Measurements from ENCODE around the gene KCNMA1.

KCNMA1 gene

GRCh38 chr10:77422491-77423338 is 214.9 kb downstream of the KCNMA1 start:
- no peak for DNase-seq (ENCODE audit: low read depth, low spot score)
- TF ChIP-seq SUZ12 (IDR thresholded peaks at IDR 0.05; ENCODE audit: extremely low read depth, insufficient read depth, insufficient read length) (no peak), ZNF274 (IDR thresholded peaks at IDR 0.05; ENCODE audit: low read depth, low read length) (no peak), YY1 (IDR thresholded peaks at IDR 0.05; ENCODE audit: insufficient read depth, insufficient read length) (no peak)
- Histone ChIP-seq H3K4me1 (ENCODE audit: insufficient read depth, insufficient read length) (no peaks in the 10 kb centered on the region), H3K9me3 (ENCODE audit: insufficient read depth, low read length) (no peaks in the 10 kb centered on the region), H3K4me3 (ENCODE audit: insufficient read length, low read depth) (no peak overlapping the region), H3K27me3 (ENCODE audit: insufficient read depth, insufficient read length) (no peaks in the 10 kb centered on the region), H3K36me3 (ENCODE audit: insufficient read depth, insufficient read length, low read length) (no peaks in the 10 kb centered on the region), H3K9ac (ENCODE audit: insufficient read length, low read depth) (no peak overlapping the region)

GRCh38 chr10:77421591-77421990 is 216.0 kb downstream of the KCNMA1 start:
- Histone ChIP-seq H3K9me3 (ENCODE audit: insufficient read depth, low read length) (no peaks in the 10 kb centered on the region), H3K9ac (ENCODE audit: insufficient read length, low read depth) (no peak overlapping the region), H3K27me3 (ENCODE audit: insufficient read depth, insufficient read length) (no peaks in the 10 kb centered on the region), H3K4me1 (ENCODE audit: insufficient read depth, insufficient read length) (peaks cover 1% of the 10 kb centered on the region), H3K4me3 (ENCODE audit: insufficient read length, low read depth) (no peak overlapping the region), H3K36me3 (ENCODE audit: insufficient read depth, insufficient read length, low read length) (no peaks in the 10 kb centered on the region)
- no peak for DNase-seq (ENCODE audit: low read depth, low spot score)
- no peak for TF ChIP-seq ZNF274 (IDR thresholded peaks at IDR 0.05; ENCODE audit: low read depth, low read length)
- no peak for TF ChIP-seq SUZ12 (IDR thresholded peaks at IDR 0.05; ENCODE audit: extremely low read depth, insufficient read depth, insufficient read length)
- no peak for TF ChIP-seq YY1 (IDR thresholded peaks at IDR 0.05; ENCODE audit: insufficient read depth, insufficient read length)

DNA sequence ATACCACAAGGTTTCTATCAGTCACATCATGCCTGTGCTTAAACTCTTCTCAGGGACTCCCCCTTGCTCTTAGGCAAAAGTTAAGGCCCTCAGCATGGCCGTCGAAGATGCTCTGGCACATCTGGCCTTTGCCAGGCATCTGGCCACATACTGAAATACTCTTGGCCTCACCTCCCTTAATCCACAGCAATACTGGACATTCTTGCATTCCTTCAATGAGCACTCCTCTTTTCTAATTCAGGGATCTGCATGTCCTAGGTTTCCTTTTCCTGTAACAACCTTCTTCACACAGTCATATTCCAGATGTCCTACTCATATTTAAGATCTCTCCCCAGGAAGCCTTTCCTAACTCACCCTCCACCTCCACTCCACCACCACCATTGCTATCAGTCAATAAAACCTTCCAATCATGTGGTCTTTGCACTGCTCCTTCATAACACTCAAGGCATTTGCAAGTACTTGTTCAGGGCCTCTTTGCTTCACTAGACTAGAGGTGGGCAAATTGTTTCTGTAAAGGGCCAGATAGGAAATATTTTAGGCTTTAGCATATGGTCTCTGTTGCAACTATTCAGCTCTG is 216.6 kb downstream of the KCNMA1 start:
- H3K36me3 ChIP-seq (ENCODE audit: insufficient read depth, insufficient read length, low read length): no peaks in the 10 kb centered on the region
- H3K4me1 ChIP-seq (ENCODE audit: insufficient read depth, insufficient read length): peaks cover 3% of the 10 kb centered on the region
- H3K27me3 ChIP-seq (ENCODE audit: insufficient read depth, insufficient read length): no peaks in the 10 kb centered on the region
- H3K9ac ChIP-seq (ENCODE audit: insufficient read length, low read depth): no peak overlapping the region
- H3K4me3 ChIP-seq (ENCODE audit: insufficient read length, low read depth): no peak overlapping the region
- no peak for DNase-seq (ENCODE audit: low read depth, low spot score)
- TF ChIP-seq YY1 (IDR thresholded peaks at IDR 0.05; ENCODE audit: insufficient read depth, insufficient read length): no peak
- TF ChIP-seq ZNF274 (IDR thresholded peaks at IDR 0.05; ENCODE audit: low read depth, low read length): no peak
- no peak for TF ChIP-seq SUZ12 (IDR thresholded peaks at IDR 0.05; ENCODE audit: extremely low read depth, insufficient read depth, insufficient read length)
- H3K9me3 ChIP-seq (ENCODE audit: insufficient read depth, low read length): no peaks in the 10 kb centered on the region

GRCh38 chr10:77419979-77420378 is 217.6 kb downstream of the KCNMA1 start:
- Histone ChIP-seq H3K4me1 (ENCODE audit: insufficient read depth, insufficient read length) (peaks cover 3% of the 10 kb centered on the region), H3K9me3 (ENCODE audit: insufficient read depth, low read length) (no peaks in the 10 kb centered on the region), H3K27me3 (ENCODE audit: insufficient read depth, insufficient read length) (no peaks in the 10 kb centered on the region), H3K9ac (ENCODE audit: insufficient read length, low read depth) (no peak overlapping the region), H3K4me3 (ENCODE audit: insufficient read length, low read depth) (no peak overlapping the region), H3K36me3 (ENCODE audit: insufficient read depth, insufficient read length, low read length) (no peaks in the 10 kb centered on the region)
- no peak for DNase-seq (ENCODE audit: low read depth, low spot score)
- TF ChIP-seq ZNF274 (IDR thresholded peaks at IDR 0.05; ENCODE audit: low read depth, low read length): no peak
- no peak for TF ChIP-seq YY1 (IDR thresholded peaks at IDR 0.05; ENCODE audit: insufficient read depth, insufficient read length)
- no peak for TF ChIP-seq SUZ12 (IDR thresholded peaks at IDR 0.05; ENCODE audit: extremely low read depth, insufficient read depth, insufficient read length)

GRCh38 chr10:77419056-77419455 is 218.6 kb downstream of the KCNMA1 start:
- Histone ChIP-seq H3K4me3 (ENCODE audit: insufficient read length, low read depth) (no peak overlapping the region), H3K9ac (ENCODE audit: insufficient read length, low read depth) (no peak overlapping the region), H3K36me3 (ENCODE audit: insufficient read depth, insufficient read length, low read length) (no peaks in the 10 kb centered on the region), H3K4me1 (ENCODE audit: insufficient read depth, insufficient read length) (peaks cover 3% of the 10 kb centered on the region), H3K27me3 (ENCODE audit: insufficient read depth, insufficient read length) (no peaks in the 10 kb centered on the region), H3K9me3 (ENCODE audit: insufficient read depth, low read length) (no peaks in the 10 kb centered on the region)
- no peak for DNase-seq (ENCODE audit: low read depth, low spot score)
- TF ChIP-seq YY1 (IDR thresholded peaks at IDR 0.05; ENCODE audit: insufficient read depth, insufficient read length) (no peak), ZNF274 (IDR thresholded peaks at IDR 0.05; ENCODE audit: low read depth, low read length) (no peak), SUZ12 (IDR thresholded peaks at IDR 0.05; ENCODE audit: extremely low read depth, insufficient read depth, insufficient read length) (no peak)

DNA sequence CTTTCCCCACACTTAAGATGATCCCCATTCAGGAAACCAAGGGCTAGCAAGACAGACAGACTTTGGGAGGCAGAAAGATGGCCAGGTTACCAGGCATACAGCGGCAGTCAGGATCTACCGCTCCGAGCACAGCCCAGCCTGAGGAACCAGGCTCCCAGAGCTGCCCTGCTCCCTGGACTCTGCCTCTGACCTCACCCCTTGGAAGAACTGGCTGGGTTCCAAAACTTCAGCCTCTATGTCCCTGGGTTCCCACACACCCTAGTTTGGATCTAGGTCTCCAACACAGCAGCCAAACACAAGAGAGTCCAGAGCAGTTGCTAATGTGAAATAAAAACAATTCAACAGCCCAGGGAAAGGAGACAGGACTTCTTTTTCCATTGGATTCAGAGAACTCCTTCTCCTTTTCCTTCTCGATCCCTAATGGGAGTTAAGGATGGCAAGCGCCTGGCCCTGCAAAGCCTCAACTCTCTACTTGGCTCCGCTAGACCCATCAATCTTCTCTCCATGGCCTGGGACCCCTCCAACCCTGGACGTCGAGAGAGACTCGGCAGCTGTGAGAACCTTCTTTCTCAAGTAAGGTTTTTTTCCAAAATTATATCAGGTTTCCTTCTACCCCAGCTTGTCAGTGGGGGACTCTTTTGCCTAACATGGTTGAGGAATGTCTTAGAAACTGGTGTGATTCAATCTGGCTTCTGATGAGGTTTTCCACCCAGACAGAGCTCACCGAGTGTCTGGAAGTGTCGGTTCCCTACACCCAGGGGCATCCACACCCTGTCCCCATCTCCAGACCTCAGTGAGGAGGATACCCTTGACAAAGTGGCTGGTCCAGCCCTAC is 219.6 kb downstream of the KCNMA1 start:
- Histone ChIP-seq H3K9ac (ENCODE audit: insufficient read length, low read depth) (no peak overlapping the region), H3K9me3 (ENCODE audit: insufficient read depth, low read length) (no peaks in the 10 kb centered on the region), H3K36me3 (ENCODE audit: insufficient read depth, insufficient read length, low read length) (no peaks in the 10 kb centered on the region), H3K27me3 (ENCODE audit: insufficient read depth, insufficient read length) (no peaks in the 10 kb centered on the region), H3K4me1 (ENCODE audit: insufficient read depth, insufficient read length) (peaks cover 3% of the 10 kb centered on the region), H3K4me3 (ENCODE audit: insufficient read length, low read depth) (no peak overlapping the region)
- no peak for DNase-seq (ENCODE audit: low read depth, low spot score)
- no peak for TF ChIP-seq ZNF274 (IDR thresholded peaks at IDR 0.05; ENCODE audit: low read depth, low read length)
- TF ChIP-seq SUZ12 (IDR thresholded peaks at IDR 0.05; ENCODE audit: extremely low read depth, insufficient read depth, insufficient read length): no peak
- no peak for TF ChIP-seq YY1 (IDR thresholded peaks at IDR 0.05; ENCODE audit: insufficient read depth, insufficient read length)

DNA sequence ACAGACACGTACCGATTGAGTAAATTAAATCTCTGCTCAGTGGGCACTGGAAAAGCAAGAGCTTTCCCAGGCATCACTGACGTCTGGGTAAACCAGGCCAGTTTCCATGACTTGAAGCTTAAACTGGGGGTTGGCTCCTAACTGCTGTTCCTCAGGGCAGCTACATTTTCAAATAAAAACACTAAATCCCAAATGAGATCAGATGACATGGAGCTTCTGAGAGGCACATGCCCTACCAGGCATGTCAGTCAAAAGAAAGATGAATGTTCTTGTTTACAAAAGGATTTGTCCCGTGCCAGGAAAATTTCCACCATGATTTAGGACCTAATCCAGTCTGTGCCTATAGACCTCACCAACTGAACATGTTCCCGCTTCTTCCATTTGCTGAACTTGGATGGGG is 220.2 kb downstream of the KCNMA1 start:
- Histone ChIP-seq H3K27me3 (ENCODE audit: insufficient read depth, insufficient read length) (no peaks in the 10 kb centered on the region), H3K9ac (ENCODE audit: insufficient read length, low read depth) (no peak overlapping the region), H3K4me3 (ENCODE audit: insufficient read length, low read depth) (no peak overlapping the region), H3K4me1 (ENCODE audit: insufficient read depth, insufficient read length) (peaks cover 3% of the 10 kb centered on the region), H3K9me3 (ENCODE audit: insufficient read depth, low read length) (no peaks in the 10 kb centered on the region), H3K36me3 (ENCODE audit: insufficient read depth, insufficient read length, low read length) (no peaks in the 10 kb centered on the region)
- DNase-seq (ENCODE audit: low read depth, low spot score): no peak
- TF ChIP-seq SUZ12 (IDR thresholded peaks at IDR 0.05; ENCODE audit: extremely low read depth, insufficient read depth, insufficient read length) (no peak), ZNF274 (IDR thresholded peaks at IDR 0.05; ENCODE audit: low read depth, low read length) (no peak), YY1 (IDR thresholded peaks at IDR 0.05; ENCODE audit: insufficient read depth, insufficient read length) (no peak)

All from NT2/D1 (cell line).